Measurements from ENCODE around the gene JARID2.

JARID2 gene

DNA sequence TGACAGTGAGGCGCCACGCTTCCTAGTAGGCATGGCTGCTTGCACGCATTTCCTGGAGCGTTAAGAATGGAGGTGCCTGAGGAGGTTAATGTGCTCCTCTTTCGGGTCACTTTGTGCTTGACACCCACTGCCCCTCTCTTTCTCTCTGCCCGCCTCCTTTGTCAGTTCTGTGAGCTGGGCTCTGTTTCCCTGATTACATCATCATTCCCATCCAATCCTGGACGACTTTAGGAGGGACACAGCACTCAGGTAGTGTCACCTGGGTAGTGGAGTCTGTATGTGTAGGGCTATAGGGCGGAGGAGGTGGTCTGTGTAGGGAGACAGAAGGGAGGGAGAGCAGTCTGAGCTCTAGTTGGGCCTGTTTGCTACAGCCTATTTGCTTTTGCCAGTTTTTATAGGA lies 136.8 kb downstream of the JARID2 start:
- no peak for FAIRE-seq

DNA sequence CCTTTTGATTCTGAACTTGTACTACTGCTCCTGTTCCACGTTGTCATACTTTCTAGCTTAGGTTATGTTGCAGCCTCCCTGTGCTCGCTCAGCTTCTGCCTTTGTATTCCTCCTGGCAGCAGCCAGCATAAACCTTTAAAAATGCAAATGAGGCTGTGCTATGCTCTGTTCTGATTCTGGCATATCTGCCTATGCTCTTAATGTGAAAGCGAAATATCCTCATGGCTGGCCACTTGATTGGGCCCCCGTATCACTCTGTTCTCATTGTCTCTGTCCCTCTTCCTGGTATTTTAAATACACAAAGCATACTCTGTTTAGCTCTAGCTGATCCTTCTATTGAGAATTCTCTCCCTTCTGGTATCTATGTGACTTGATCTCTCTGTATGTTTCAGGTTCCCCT lies 139.0 kb downstream of the JARID2 start:
- no peak for FAIRE-seq

DNA sequence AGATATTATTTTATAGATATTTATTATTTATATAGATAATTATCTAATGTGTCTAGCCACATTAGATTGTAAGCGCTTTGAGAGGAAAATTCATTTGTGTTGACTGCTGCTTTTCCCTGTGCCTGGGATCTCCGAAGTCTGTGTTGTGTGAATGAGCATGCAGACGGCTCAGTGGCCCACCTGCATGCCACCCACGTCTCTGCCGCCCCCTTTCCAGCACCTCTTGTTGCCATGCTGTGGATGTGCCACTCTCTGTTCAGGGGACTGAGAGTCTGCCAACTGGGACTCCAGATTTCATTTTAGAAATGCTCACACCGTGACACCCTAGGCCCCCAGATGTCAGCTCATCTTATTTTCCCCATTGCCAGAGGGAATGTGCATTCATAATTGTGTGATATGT lies 139.7 kb downstream of the JARID2 start:
- FAIRE-seq: no peak

DNA sequence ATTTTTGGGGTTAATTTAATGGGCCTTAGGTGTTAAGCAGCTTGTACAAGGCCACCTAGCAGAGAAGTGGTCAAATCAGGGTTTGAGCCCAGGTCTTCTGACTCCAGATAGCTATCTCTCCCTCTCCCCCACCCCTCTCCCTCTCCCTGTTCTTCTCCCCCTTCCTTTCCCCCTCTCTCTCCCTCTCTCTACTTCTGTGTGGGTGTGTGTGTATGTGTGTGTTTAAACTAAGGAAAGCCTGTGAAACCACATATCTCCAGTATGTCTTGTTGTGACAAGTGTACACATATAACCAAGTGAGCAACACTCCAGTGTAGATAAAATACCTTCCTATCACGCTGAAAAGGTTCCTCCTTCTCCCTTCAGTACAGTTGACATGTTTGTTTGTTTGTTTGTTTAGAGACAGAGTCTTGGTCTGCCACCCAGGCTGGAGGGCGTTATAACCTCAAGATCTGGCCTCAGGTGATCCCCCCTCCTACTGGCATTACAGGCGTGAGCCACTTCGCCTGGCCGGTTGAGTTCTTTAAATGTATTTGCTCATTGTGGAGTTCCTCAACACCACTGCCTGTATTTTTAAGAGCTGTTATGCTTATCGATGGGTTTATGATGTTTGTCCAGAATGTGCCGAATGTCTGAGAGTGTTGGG lies 140.4 kb downstream of the JARID2 start:
- FAIRE-seq: no peak

DNA sequence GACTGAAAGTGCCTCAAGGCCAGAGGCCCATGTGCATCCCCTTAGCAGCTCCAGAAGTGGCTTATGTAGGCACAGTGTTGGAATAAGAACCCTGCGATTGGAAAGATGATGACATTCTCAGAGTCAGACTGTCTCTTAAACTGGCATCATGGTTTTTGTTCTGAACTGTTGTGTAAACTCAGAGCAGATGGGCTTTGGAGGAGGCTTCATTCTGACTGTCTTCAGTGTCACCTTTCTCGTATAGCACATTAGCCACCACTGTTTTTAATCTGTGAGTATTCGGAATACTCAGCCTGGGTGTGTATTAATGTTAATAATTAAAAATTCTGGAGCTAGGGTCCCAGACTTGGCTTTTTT lies 140.9 kb downstream of the JARID2 start:
- FAIRE-seq: no peak

DNA sequence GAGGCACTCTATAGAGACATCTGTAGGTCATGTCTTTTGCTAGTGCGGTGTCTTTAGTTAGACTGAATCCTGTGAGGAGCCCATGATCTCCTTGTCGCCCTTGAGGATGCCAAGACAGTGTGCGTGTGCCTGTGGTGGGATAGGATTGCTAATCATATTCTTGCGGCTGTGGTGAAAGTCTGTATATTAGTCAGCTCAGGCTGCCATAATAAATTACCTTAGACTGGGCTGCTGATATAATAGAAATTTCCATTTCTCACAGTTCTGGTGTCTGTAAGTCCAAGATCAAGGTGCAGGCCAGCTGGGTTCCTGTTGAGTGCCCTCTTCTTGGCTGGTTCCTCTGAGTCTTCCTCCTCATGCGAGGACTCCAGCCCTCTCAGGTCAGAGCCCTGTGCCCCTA lies 141.2 kb downstream of the JARID2 start:
- FAIRE-seq: no peak

DNA sequence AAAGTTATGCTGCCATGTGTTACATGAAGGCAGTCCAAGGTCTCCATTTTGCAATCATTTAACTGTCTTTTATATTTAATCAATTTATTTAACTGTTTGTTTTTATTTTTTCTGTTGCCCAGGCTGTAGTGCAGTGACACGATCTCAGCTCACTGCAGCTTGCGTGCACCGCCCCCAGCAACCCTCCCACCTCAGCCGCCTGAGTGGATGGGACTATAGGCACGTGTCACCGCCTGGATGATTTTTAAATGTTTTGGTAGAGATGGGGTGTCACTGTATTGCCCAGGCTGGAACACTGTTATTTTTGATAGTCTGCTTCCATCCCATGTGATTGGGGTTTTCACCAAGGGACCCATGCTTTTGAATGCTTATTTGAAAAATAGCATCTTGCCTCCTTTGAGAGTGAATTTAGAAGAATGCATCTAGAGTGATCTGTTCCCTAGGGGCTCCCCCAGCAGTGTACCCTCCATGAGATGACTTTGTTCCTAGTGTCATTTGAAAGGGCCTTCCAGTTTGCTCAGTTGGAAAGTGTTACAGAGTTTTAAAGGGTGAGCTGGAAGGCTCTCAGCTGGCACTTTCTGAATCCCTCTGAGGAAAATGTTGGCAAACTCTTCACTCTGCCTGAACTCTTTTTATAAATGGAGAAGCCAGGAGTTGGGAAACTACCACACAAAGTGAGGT lies 143.4 kb downstream of the JARID2 start:
- no peak for FAIRE-seq

DNA sequence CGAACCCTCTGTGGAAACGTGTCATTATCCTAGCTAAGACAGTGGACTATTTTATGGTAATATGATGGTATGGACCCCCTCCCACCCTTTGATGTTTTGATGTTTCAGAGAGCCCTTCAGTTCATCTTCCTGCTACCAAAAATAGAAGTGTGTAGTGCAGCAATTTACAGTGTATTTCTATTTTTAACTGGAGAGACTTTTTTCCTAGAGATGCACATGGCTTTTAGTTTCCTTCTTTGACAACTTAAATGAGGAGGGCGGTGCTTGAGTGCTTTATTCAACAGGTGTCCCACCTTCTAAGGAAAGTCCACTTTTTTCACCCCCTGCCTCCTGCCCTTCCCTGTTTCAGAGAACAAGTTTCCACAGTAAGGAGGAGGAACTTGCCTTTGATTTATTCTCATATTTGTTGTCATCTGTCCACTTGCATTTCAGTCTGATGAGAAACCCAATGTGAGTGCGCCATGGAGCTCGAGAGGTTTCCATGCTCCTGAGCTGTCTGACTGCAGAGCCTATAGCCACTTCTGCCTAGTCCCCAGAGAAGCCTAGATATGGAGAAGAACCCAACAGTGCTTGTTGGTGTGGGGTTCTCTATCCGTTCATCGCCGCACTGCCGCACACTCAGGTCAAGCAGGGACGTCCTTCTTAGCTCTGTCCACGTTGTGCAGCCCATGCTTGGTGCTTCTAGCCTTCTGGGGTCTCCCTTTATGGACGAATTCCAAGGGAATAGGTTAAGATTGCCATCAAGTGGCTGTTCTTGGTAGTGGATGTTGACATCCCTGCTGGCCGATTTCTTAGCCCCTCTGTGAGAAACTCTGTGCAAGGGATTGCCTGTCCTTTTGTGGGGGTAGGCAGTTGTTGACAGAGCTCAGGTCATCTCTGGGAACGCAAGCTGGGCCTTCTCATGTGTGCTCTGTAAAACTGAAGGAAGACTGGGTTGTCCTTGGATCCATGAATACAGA lies 144.2 kb downstream of the JARID2 start:
- FAIRE-seq: no peak

DNA sequence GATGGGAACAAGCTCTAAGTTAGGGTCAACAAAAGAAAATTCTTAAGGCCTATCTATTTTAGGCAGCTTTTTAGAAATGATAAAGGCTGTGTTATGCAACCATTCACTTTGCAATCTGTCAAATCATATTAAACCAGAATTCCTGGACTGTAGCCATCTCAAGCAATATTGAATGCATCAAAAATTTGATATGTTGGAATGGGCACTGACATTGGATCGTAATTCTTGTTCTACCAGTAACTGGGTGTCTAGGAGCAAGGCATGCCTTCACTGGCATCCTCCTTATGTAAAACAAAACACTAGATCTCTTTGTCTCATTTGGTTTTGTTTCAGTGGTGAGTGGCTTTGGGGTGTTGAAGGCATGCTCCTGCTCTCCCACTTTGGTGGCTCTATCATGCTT lies 145.6 kb downstream of the JARID2 start:
- no peak for FAIRE-seq

DNA sequence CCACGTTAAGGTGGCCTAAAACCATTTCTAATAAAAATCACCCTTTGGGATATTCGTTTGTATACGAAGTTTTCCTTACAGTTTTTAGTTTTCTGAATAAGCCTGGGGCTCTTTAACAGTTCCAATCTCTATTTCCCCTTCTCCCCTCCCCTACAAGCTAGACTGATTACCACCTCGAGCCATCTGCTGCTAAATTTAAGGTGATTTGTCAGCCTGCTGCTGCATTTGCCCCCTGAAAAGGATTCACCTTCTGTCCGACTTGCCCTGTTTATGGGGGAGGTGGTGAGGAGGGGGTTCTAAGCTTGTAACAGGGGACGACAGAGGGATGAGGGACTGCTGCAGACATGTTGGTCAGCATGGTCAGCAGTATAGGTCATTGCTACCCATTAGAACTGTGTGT lies 146.3 kb downstream of the JARID2 start:
- no peak for FAIRE-seq

DNA sequence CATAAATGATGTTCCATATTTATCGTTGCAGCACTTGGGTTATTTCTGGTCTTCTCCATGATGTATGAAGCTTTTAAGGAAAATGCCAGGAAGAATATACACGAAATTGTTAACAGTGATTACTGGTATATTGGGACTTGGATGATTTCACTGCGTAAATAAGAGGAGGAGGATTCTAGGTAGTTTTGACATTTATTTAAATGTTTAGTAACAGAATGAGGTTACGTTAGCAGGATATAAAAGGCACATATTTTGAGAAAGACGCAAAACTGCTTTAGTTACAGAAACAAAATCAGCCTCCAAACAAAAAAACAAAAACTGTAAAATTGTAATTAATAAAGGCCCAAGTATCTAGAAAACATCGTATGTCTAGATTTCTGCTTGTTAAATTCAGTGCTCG lies 147.7 kb downstream of the JARID2 start:
- FAIRE-seq: no peak

DNA sequence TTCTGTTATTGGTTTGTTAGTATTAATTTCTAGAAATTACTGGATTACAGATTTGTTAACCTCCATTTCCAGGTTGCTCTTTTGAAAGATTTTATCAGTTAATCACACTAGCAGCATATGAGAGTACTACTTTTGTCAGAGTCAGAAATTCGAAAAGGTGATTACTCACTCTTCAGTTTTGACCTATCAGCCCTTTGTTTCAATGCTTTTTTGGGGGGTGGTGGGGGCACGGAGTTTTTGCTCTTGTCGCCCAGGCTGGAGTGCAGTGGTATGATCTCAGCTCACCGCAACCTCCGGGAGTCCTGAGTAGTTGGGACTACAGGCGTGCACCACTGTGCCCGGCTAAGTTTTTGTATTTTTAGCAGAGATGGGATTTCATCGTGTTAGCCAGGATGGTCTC lies 149.2 kb downstream of the JARID2 start:
- no peak for FAIRE-seq

DNA sequence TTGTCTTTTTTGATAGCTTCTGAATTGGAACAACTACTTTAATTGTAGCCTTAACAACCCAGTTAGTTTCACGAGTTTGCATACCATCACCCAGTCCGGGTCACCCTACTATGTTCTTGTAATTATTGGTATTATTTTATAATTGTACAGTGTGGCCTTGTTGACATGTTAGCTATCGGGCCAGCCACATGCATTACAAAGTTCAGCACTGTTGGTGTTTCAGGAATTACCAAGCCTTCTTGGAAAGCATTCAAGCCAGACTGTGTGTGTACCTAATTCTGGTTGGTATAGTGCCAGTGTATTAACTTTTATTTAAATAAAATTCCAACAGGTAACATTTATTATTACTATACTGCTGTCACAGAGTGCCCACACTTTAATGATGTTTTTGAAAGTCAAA lies 150.9 kb downstream of the JARID2 start:
- FAIRE-seq: no peak

DNA sequence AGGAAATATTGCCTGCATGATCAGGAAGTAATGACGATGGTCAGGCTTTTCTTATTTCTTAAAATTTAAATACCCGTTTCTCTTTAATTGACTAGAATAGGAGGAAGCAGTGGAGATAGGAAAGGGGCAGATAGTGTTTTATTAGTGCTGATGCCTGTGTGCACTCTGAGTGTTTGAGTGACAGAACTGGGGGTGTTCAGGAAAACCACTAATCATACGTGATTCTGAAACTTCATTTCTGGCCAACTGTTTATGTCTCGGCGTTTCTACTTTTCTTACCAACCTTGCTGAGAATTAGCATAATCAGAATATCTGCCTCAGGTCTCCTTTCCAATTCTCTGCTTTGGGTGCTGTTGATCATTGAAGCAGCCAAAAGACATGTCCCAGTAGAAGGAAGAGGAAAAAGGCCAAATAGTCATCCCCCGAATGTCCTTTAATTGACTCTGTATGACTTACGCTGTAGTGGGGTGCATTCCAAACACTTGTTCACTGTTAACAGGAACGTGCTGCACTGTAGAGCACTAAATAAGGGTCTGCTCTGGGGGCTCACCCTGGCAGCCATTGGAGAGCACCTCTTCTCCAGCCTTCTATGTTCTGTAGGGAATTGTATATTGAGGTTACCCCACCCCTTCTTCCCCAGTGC lies 152.9 kb downstream of the JARID2 start:
- FAIRE-seq: no peak

DNA sequence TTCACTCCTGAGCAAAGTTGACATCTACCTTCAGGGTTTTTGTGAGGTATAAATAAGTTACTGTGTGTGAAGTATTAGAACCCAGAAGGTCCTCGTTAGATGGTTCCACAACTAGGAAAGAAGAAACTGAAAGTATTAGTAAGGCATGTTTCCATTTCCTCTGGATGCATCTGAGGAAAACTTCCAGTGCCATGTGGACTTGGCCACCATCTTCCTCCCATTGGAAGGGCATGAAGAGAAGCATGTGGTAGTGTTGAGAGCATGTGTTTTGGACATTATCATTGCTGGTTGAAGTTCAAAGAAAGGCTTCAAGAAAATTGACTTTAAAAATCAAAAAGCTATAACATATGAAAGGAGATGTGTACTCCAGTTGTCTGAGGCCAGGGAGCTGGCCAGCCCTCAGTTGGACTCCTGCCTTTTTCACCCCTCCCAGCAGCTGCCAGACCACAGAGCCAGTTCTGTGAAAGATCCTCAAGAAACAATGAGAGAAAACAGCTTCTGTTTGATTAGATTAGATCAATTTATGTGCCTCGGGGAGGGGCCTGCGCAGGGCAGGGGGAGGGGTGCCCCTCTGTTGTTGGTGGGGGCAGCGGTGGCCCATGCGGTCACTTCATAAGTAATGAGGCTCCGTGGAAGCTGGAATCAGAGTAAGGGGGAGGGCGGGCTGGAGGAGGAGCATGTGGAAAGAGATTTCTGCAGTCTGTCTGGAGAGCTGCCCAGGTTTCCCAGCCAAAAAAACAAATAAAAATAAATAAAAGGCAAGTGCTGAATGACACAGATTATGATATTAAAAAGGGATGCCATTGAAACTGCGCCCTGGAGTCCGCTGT lies 154.0 kb downstream of the JARID2 start:
- FAIRE-seq: no peak

DNA sequence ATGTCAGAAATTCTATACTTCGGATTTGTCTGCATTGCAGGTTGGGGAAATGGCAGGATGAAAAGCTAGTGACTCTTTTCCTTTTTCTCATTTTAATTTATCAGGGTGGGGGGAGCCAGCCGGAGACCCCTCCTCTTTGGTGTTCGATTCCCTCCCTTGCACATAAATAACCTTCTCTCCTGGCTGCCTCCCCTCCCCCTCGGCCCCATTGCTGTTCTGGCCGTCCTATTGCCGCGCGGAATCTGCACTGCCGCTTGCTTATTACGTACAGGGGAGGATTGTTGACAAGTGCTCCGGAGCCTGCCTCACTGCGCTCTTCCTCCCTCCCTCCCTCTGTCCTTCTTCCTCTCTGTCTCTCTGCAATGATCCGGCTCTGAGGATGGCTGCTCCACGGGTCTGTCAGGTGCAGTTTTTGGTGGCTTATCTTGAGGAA lies 154.7 kb downstream of the JARID2 start:
- FAIRE-seq: no peak

DNA sequence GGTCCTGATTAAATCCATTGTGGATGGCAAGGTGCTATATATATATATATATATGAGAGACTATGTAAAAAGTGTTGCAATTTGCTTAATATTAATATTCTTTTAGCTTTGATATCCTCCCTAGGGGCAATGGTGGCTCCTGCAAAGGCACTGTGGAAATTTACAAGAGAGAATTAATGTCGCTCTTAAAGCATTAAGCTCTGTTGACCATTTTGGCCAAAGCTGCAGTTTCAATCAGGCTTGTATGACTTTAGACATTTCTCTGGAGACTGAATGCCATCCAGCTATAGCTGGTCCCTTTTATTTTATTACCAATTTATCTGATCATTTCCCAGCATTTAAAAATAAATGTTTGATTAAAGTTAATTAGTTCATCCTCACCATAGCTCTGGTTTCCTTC lies 155.3 kb downstream of the JARID2 start:
- FAIRE-seq: no peak

DNA sequence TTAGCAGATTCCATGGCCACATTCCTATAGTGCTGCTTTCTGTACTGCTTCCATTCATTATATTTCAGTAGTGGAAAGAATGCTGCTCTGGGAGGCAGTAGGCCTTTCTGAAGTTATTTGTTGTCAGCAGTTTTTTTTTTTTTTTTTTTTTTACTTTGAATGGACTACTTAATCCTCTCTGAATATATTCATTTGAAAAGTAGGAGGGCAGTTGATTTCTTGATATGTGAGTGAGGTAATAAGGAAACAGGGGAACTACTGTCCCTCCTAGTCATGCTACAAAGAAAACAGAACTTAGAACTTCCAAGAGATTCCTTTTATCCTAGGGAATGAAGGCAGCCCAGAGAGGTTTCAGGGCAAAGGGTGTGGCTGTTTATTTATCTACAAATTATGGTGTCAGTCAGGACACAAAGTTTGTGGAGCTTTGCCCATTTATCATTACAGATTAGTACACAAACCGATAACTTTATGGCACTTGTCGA lies 155.9 kb downstream of the JARID2 start:
- FAIRE-seq: no peak

DNA sequence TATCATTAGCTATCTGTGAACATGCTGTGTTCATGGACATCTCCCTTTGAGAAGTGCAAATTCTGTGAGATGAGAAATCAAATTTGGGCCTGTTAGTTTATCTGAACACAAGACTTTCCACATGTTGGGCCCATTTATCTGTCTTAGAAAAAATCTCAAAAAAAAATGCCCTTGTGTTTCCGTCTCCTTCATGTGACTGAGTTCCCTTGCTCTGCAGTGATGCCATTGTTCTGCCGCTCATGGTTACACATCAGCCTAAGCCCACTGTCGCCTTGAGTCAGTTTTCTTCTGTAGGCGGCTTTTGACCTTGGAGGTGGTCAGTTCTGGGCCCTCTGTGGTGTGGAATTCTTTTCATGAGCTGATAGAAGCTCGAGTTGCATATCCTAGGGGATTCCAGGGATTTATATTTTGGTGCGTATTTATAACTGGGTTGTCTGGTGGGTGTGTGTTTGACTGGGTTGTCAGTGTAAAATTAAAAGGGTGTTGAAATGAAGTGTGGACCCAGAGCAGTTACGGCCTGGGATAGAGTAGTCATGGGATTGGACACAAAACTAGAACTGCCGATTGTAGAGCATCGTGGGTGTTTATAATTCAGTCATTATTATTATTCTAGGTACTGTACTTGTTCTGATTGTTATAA lies 156.7 kb downstream of the JARID2 start:
- no peak for FAIRE-seq

DNA sequence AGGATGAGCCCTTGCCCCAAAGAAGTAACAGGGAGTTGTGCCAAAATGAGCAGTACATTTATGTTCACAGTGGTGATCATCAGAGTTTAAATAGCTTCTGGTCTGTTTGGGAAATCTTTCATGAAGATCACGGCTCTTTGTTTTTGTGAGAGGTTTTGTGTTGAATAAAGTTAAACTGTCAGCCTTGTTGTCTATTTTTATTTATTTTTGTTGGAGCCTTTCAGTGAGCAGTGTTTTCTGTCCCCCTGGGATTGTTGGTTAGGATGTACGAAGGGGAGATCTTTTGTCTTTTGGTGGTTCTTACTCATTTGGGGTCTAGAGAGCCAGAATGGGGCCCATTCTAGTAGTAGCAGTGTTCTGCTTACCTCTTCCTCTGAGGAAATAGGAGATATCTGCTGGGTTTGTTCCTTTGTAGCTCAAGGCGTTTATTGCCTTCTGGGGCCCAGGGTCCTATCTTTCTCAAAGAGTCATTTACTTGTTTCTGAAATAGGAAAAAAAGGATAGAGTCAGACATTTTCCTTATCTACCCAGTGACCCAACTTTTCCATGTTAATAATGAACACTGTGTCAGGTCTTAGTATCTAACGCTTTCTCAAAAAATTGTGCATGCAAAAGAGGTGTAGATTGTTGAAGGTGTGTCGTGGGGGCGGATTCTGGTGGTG lies 157.4 kb downstream of the JARID2 start:
- FAIRE-seq: no peak

DNA sequence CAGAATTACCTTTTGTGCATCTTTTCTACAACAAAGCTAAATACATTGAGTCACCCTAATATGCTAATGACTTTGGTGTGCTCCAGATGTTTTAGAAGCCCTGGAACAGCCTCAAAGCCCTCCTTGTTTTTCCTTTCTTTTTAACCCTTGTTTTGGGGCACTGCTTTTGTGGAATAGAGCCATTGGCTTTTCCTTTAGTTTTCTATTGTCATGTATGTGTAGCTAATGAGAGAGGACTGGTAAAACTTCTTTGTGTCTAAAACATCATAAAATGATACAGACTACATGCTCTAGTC lies 158.8 kb downstream of the JARID2 start:
- no peak for FAIRE-seq

All from colon (tissue), 2 donors.